Fibroblast of the aortic adventitia (primary cell): ENCODE results near the gene VIT. TPM values are rescaled to one million over a fixed set of nuclear protein-coding genes. Genes with fewer than 3 reads are reported as not detected.

Experiments used
- DNase-seq: peaks from one replicate; pipeline ENCODE4 v3.0.0-alpha.2; 2010; ENCODE audit warnings: low read depth
- H3K4me3 ChIP-seq: 2 replicates; pipeline ENCODE4 v1.5.1; 2011; ENCODE audit warnings: low read depth, mild to moderate bottlenecking, control low read depth, low read length, moderate library complexity
- CTCF ChIP-seq: IDR thresholded peaks from 2 replicates; pipeline ENCODE4 v1.5.1; 2011; ENCODE audit warnings: mild to moderate bottlenecking, low read length, control low read depth, inconsistent platforms; ENCODE audit not compliant: insufficient read depth
- total RNA-seq: library from RNA; depleted of rRNA; stranded (reverse); fragments of >200 nt; gene quantifications from 2 replicates; pipeline ENCODE4 v1.2.3, GENCODE V29; 2012; ENCODE audit warnings: low replicate concordance

Gene VIT
- total RNA-seq, 1 donor, result 12.9 TPM

DNA sequence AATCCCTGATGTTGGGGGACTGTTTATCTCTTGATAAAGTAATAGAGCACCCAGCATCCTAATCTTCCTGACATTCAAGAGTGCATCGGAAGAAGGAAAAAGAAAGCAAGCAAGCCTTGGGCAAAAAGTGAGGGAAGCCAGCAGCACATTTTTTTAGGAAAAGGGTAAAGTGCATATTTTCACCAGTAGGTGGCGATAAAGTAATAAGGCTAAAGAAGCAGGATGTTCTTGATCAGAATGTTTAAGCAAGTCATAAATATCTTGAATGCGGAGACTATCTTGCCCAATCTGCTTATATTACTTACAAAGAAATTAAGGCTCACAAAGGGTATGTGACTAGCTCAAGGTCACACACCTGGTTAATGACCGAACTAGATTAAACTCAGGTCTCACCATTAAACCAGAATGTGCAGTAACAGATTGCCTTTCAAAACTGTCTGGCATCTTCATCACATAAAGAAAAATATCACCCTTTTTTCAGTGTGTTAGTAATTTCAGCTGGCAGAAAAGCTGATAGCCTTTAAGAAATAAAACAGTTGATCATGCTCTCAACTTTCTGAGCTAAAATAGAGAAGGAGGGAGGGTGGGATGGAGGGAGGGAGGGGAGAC is 83.8 kb downstream of the VIT start:
- TF ChIP-seq CTCF, result peak; percentile 79
- peak; percentile 81 for DNase-seq
- H3K4me3 ChIP-seq, result peak overlapping the region; percentile 39

DNA sequence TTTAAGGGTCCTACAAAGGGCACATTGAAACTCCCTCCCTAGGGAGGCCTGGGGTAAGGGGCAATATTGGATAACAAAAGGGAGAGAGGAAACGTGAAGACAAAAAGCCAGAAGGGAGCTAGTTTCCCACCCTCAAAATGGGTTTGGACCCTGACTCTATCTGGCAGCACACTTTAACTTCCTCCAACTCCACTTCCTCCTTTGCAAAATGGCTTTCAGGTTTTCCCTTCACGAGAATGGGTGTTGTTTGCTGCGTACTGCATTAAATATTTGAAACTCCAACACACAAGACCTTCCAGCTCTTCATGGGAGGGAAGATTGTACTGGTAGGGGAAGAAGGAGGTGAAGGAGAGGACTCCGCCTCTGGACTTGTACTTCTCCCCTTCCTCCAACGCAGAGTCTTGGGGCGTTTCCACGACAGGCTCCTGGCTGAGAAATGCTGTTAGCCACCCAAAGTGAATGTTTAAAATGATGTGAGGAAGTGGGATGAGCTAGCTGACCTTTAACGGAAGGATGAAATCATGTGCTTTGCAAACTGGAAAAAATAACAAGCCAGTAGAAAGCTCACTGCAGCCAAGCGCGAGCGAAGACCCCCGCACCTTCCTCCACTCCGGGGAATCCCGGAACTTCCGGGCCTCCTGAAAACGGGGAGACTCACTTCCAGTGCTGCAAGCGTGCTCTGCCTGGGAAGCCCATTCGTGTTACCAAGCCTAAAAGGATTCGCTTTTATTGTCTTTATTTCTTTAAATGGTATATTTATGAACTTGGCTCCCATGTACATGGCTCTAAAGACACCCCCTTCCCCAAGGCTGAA is 85.6 kb downstream of the VIT start:
- no peak overlapping the region for H3K4me3 ChIP-seq
- DNase-seq, result no peak
- no peak for TF ChIP-seq CTCF

DNA sequence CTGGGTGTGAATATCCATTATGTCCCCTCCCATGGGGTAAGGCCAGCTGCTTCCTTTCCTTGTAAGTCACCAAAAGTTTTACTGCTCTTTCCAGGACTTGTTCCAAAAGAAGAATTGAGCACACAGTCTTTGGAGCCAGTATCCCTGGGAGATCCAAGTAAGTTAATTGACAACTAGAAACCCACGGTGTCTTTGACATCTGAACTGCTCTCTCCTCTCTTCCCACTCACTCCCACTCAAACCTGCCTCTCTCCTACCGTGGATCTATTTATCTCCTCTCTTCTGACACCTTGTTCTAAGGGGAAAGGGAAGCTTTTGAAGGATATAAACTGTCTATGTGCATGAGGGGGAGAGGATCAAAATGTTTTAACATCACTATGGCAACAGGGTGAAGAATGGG is 86.7 kb downstream of the VIT start:
- no peak for TF ChIP-seq CTCF
- no peak overlapping the region for H3K4me3 ChIP-seq
- no peak for DNase-seq

DNA sequence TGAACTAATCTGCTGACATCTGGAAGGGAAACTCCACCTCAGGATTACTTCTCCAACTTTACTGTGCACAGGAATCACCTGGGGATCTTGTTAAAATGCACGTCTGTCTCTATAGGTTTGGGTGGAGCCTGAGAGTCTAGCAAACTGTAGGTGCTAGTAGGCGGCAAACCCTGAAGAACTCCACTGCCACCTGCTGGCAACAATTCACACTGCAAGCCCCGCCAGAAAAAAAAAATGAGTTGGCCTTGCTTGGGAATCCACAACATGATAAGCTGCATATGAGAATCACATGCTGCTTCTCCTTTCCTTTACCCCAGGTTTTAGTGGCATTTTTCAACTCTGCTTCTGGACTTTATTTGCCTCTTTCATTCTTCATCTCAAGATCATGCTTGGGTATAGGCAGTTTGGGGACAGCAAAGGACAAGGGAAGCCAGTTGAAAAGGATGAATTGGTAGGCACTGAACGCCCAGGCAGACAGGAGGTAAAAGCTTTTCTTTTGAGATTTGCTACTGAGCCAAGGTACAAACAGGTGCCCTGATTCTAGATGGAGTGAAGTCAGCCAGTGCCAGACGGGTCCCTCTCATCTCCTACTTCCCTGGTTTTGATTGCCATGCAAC is 88.8 kb downstream of the VIT start:
- H3K4me3 ChIP-seq, result no peak overlapping the region
- peak; percentile 77 for DNase-seq
- peak; percentile 96 for TF ChIP-seq CTCF

DNA sequence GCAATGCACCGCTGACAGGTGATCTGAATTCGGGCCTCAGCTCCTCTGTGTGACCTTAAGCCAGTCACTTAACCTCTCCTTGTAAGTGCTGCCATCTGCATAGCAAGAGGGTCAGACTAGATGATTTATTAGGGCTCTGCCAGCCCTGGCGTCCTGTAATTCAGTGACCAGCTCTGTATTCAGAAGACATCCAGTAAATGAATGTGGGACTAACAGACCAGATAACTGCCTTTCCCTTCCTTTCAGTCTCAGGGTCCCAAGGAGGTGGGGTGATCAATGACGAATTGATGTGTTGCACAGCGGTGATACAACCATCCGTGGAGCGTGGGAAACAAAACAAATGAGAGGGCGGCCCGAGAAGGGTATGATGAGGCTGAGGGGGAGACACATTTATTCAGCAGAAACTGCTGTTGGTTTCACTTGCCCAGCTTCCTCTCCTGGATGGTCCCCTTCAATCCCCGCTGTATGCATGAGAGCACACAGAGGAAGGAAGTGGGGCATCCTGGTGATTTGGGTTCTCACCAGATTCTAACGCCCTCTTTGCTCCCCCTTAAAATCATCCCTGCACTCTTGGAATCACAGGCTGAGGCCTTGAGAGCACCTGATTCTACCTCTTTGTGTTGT is 92.8 kb downstream of the VIT start:
- no peak for TF ChIP-seq CTCF
- no peak for DNase-seq
- H3K4me3 ChIP-seq, result no peak overlapping the region

GRCh38 chr2:36792951-36793350 is 96.4 kb downstream of the VIT start:
- no peak for DNase-seq
- no peak overlapping the region for H3K4me3 ChIP-seq
- no peak for TF ChIP-seq CTCF
